OCI-LY1 (cell line): Measurements from ENCODE around the gene MTX1.
A peak's percentile ranks its signal among the peaks of the same experiment; 100 is the strongest.

ENCODE experiments used
- H2AFZ ChIP-seq: fragments of 200-600 bp; sonication (generic), shearing (Covaris generic); 2 replicates; pipeline ENCODE4 v1.6.0; 2014; ENCODE audit warnings: antibody characterized with exemption, mild to moderate bottlenecking, low read length
- H3F3A ChIP-seq: fragments of 200-600 bp; sonication (generic), shearing (Covaris generic); 2 replicates; pipeline ENCODE4 v1.6.0; 2014; ENCODE audit warnings: mild to moderate bottlenecking, antibody characterized with exemption, low read length, moderate library complexity; ENCODE audit not compliant: insufficient read depth
- H3K27ac ChIP-seq: fragments of 200-600 bp; sonication (generic); 2 replicates; pipeline ENCODE4 v1.5.1; 2014; ENCODE audit warnings: low read length, mixed run types, mild to moderate bottlenecking, low read depth; ENCODE audit not compliant: poor library complexity, severe bottlenecking
- H3K27me3 ChIP-seq: fragments of 200-600 bp; sonication (generic); 2 replicates; pipeline ENCODE4 v1.6.0; 2014; ENCODE audit warnings: antibody characterized with exemption, mild to moderate bottlenecking, low read length, moderate library complexity; ENCODE audit not compliant: insufficient read depth
- H3K36me3 ChIP-seq: fragments of 200-600 bp; sonication (generic); 2 replicates; pipeline ENCODE4 v1.6.1; 2014; ENCODE audit warnings: mild to moderate bottlenecking, antibody characterized with exemption, low read length, moderate library complexity, mixed read lengths; ENCODE audit not compliant: insufficient read depth
- H3K4me1 ChIP-seq: fragments of 200-600 bp; sonication (generic); 2 replicates; pipeline ENCODE4 v1.5.1; 2014; ENCODE audit warnings: mild to moderate bottlenecking, low read length, moderate library complexity; ENCODE audit not compliant: insufficient read depth, severe bottlenecking
- H3K4me2 ChIP-seq: fragments of 200-600 bp; sonication (generic), shearing (Covaris generic); 2 replicates; pipeline ENCODE4 v1.6.1; 2014; ENCODE audit warnings: low read length
- H3K4me3 ChIP-seq: fragments of 200-600 bp; sonication (generic); 2 replicates; pipeline ENCODE4 v1.5.1; 2014; ENCODE audit warnings: low read length, low read depth, mild to moderate bottlenecking, mixed read lengths; ENCODE audit not compliant: poor library complexity, severe bottlenecking
- H3K79me2 ChIP-seq: fragments of 200-600 bp; shearing (Covaris generic); 2 replicates; pipeline ENCODE4 v1.6.1; 2016; ENCODE audit warnings: mixed run types, low read length, mixed read lengths; ENCODE audit not compliant: insufficient read depth
- H3K9ac ChIP-seq: fragments of 200-600 bp; sonication (generic), shearing (Covaris generic); 2 replicates; pipeline ENCODE4 v1.6.1; 2014; ENCODE audit warnings: mild to moderate bottlenecking, low read length, mixed read lengths
- H3K9me2 ChIP-seq: fragments of 200-600 bp; sonication (generic), shearing (Covaris generic); 2 replicates; pipeline ENCODE4 v1.6.1; 2014; ENCODE audit warnings: low read depth, mild to moderate bottlenecking, low read length, mixed read lengths
- H3K9me3 ChIP-seq: fragments of 200-600 bp; shearing (Covaris generic); 2 replicates; pipeline ENCODE4 v1.6.1; 2014; ENCODE audit warnings: low read length, mixed read lengths
- H4K20me1 ChIP-seq: fragments of 200-600 bp; sonication (generic), shearing (Covaris generic); 2 replicates; pipeline ENCODE4 v1.6.0; 2016; ENCODE audit warnings: mild to moderate bottlenecking, low read length; ENCODE audit not compliant: insufficient read depth
- CTCF ChIP-seq: fragments of 200-600 bp; sonication (generic), shearing (Covaris generic); IDR thresholded peaks from 2 replicates; pipeline ENCODE4 v1.5.1; 2017; ENCODE audit warnings: mild to moderate bottlenecking, antibody characterized with exemption, low read length, moderate library complexity, mixed read lengths
- EZH2 ChIP-seq: fragments of 200-600 bp; sonication (generic), shearing (Covaris generic); IDR thresholded peaks from 2 replicates; pipeline ENCODE4 v1.8.0; 2017; ENCODE audit warnings: borderline replicate concordance, mixed run types, mild to moderate bottlenecking, antibody characterized with exemption, low read length, moderate library complexity, mixed read lengths

The MTX1 gene

GRCh38 chr1:155205035-155205434 is 3.5 kb upstream of the MTX1 start:
- H3K4me3 ChIP-seq, result no peak overlapping the region
- H3F3A ChIP-seq, result no peaks in the 10 kb centered on the region
- H3K27ac ChIP-seq, result no peak overlapping the region
- no peaks in the 10 kb centered on the region for H3K79me2 ChIP-seq
- H4K20me1 ChIP-seq, result no peaks in the 10 kb centered on the region
- no peak for TF ChIP-seq EZH2
- no peak for TF ChIP-seq CTCF
- H3K9me2 ChIP-seq, result no peaks in the 10 kb centered on the region
- no peaks in the 10 kb centered on the region for H3K9me3 ChIP-seq
- no peaks in the 10 kb centered on the region for H3K36me3 ChIP-seq
- H2AFZ ChIP-seq, result no peak overlapping the region
- H3K4me2 ChIP-seq, result no peak overlapping the region
- peaks cover 24% of the 10 kb centered on the region for H3K4me1 ChIP-seq
- H3K9ac ChIP-seq, result no peak overlapping the region
- no peaks in the 10 kb centered on the region; the same call in 1 of the 2 replicates for H3K27me3 ChIP-seq

GRCh38 chr1:155205969-155206593 is 2.4 kb upstream of the MTX1 start:
- Histone ChIP-seq H3F3A (peaks cover 4% of the 10 kb centered on the region; the same call in 1 of the 2 replicates), H3K4me1 (peaks cover 31% of the 10 kb centered on the region), H4K20me1 (no peaks in the 10 kb centered on the region), H3K36me3 (no peaks in the 10 kb centered on the region), H3K79me2 (no peaks in the 10 kb centered on the region), H3K4me2 (no peak overlapping the region), H3K9me2 (no peaks in the 10 kb centered on the region), H3K4me3 (no peak overlapping the region), H3K9me3 (no peaks in the 10 kb centered on the region), H3K9ac (no peak overlapping the region), H3K27me3 (no peaks in the 10 kb centered on the region; the same call in 1 of the 2 replicates), H2AFZ (no peak overlapping the region), H3K27ac (no peak overlapping the region)
- TF ChIP-seq CTCF (no peak), EZH2 (no peak)

- peak overlapping the region; percentile 27; the same call in 1 of the 2 replicates for H3K9ac ChIP-seq
- H3K27me3 ChIP-seq, result no peaks in the 10 kb centered on the region
- no peaks in the 10 kb centered on the region for H3K79me2 ChIP-seq
- H3K36me3 ChIP-seq, result no peaks in the 10 kb centered on the region
- H3K4me1 ChIP-seq, result peaks cover 31% of the 10 kb centered on the region
- H3K4me3 ChIP-seq, result no peak overlapping the region
- peaks cover 4% of the 10 kb centered on the region; the same call in 1 of the 2 replicates for H3F3A ChIP-seq
- TF ChIP-seq EZH2, result no peak
- TF ChIP-seq CTCF, result peak; percentile 86
- H3K4me2 ChIP-seq, result peak overlapping the region; percentile 95; the same call in 1 of the 2 replicates
- H3K9me2 ChIP-seq, result no peaks in the 10 kb centered on the region
- no peaks in the 10 kb centered on the region for H4K20me1 ChIP-seq
- H2AFZ ChIP-seq, result no peak overlapping the region
- H3K27ac ChIP-seq, result peak overlapping the region; percentile 24
- H3K9me3 ChIP-seq, result no peaks in the 10 kb centered on the region
Measured at GRCh38 chr1:155206891-155207805, 1.3 kb upstream of the MTX1 start.
